Measurements from ENCODE around the gene VPS8. TPM values are rescaled to one million over a fixed set of nuclear protein-coding genes. Genes with fewer than 3 reads are reported as not detected.

Gene VPS8
- polyA plus RNA-seq, 4 donors, result 33.2 to 57.4 (median 40.4) TPM

DNA sequence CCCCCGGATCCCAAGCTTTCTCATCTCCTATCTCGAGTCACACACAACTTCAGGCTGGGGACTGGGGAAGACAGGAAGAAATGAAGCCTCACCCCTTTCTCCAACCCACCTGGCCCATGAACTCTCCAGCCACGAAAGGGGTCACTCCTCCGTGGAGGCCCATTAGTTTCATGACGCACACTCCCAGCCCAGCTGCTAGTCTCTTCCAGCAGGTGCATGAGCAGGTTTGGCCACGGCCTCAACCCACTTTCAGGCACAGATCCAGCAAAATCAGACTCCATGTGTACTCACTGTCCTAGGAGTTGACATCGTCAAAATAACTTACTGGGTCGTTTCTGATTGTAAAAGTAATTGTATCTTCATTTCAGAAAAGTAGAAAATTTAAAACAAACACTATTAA is 264.3 kb downstream of the VPS8 start:
- no peak for DNase-seq (ENCODE audit: low read depth in 4 of 4, low spot score in 2 of 4)

DNA sequence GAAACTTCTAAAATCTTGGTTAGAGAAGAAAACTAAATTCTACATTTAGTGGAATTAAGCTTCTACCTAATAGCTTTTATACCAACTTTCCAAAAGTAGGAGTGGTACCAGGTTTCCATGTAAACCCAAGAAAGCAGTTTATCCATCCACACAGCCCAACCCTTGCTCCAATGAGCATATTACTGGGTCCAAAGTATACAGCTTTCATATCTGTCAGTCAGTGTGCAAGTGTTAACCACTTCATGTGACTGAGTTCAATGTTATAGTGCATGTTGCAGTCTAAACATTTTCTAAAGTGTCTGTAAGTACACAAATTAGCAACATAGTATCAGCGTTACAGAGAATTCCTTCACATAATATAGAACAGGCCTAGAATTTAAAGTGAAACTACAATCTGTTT is 267.7 kb downstream of the VPS8 start:
- DNase-seq (ENCODE audit: low read depth in 4 of 4, low spot score in 2 of 4), result no peak

GRCh38 chr3:185081521-185081920 is 269.6 kb downstream of the VPS8 start:
- no peak for DNase-seq (ENCODE audit: low read depth in 4 of 4, low spot score in 2 of 4)

- no peak for DNase-seq (ENCODE audit: low read depth in 4 of 4, low spot score in 2 of 4)
Observed at GRCh38 chr3:185082149-185082548, 270.2 kb downstream of the VPS8 start.

DNA sequence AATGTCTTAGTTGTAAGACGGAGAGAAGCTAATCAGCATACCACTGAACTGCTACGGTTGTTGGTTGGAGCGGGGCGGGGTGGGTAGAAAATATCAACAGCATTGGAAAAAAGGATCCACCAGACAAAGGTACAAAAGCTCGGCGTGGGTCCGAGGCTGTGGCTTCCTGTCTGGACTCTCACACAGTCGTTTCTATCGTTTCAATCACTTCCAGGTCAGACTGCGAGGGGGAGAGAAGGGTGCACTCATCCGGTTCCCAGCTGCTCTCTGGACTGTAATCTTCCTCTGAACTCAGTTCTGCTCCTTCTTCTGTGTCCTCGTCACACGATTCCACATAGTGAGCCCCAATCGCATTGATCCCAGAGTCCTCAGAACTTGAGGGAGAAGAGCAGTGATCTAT is 270.9 kb downstream of the VPS8 start:
- DNase-seq (ENCODE audit: low read depth in 4 of 4, low spot score in 2 of 4), result no peak

GRCh38 chr3:185084402-185084801 is 272.4 kb downstream of the VPS8 start:
- DNase-seq (ENCODE audit: low read depth in 4 of 4, low spot score in 2 of 4), result no peak

GRCh38 chr3:185084901-185085300 is 272.9 kb downstream of the VPS8 start:
- no peak for DNase-seq (ENCODE audit: low read depth in 4 of 4, low spot score in 2 of 4)

- no peak for DNase-seq (ENCODE audit: low read depth in 4 of 4, low spot score in 2 of 4)
Observed at GRCh38 chr3:185087419-185087818, 275.5 kb downstream of the VPS8 start.

- no peak for DNase-seq (ENCODE audit: low read depth in 4 of 4, low spot score in 2 of 4)
Observed at GRCh38 chr3:185089343-185089742, 277.4 kb downstream of the VPS8 start.

- DNase-seq (ENCODE audit: low read depth in 4 of 4, low spot score in 2 of 4), result no peak
Observed at GRCh38 chr3:185089751-185090150, 277.8 kb downstream of the VPS8 start.

DNA sequence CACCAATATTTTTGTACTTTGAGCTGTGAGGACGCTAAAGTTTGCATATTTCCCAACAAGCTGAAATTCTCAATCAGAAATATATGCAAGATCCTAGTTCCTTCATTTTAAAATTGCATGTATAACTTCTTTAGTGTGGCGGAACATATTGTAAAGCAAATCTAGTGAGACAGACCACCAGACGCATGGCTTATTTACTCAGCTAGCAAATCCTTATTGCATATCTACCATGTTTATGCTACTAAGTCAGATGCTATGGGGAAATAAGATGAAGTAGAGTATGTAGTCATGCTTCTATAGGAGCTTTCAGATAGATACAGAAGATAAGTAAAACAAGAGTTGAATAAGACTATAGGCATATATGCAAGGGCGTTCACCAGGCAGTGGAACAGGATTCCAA is 278.8 kb downstream of the VPS8 start:
- DNase-seq (ENCODE audit: low read depth in 4 of 4, low spot score in 2 of 4), result no peak

DNA sequence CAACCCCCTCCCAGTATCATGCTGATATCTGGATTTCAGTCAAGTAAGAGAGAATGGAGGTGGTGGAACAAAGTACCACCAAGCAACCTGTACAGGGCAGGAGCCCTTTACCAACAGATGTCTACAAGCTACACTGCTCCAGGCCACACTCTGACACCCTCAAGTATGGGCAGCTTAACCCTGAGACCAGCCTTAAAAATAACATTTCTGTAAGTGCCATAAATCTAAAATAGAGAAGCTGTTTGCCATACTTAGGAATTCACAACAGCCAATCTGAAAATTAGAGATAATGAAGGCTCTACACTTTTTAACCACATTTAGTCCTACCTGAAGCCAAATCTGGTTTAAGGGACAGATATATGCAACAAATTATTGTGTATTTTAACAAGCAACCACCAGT is 281.1 kb downstream of the VPS8 start:
- DNase-seq (ENCODE audit: low read depth in 4 of 4, low spot score in 2 of 4), result no peak

DNA sequence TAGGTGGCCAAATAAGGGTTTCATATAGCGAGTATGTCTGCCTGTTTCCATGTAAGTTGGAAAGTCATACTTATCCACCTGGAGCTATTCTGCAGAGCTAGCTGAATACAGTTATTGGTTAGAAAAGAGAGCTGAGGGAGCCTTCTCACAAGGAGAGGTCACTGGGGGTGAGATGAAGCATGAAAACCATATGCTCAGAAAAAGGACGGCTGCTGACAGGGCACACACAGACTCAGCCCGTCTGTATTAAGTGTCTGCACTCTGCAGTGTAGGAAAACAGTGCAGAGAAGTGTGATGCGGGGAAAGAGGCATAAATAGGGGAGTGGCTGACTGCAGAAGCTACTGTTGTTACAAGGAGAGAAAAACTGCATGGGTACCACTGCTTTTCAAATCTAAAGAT is 282.7 kb downstream of the VPS8 start:
- DNase-seq (ENCODE audit: low read depth in 4 of 4, low spot score in 2 of 4), result no peak

Other genes with a start within 250 kb of the VPS8 start
- 100 to 1,000 TPM in 1 of 4 donors, 10 to 100 TPM in 3; 91.5 to 113 (median 92.2) TPM for gene MAGEF1, start 100.1 kb upstream of the VPS8 start, polyA plus RNA-seq (ENCODE audit: insufficient read length in 4 of 4)

Measured in left renal cortex interstitium (tissue), 4 donors.